HTERT RPE-1 (cell line): ENCODE data around the gene APLP2.
"Not testable (repeated sequence)": the region's sequence is repeated elsewhere in the genome, so short reads cannot be mapped to it uniquely, and the experiment has no call there.

ENCODE experiments used
- in situ Hi-C: fragments of 300-500 bp; cut with MboI; formaldehyde crosslinking; loops from 4 replicates; pipeline ENCODE4 v1.14.3; 2020; ENCODE audit warnings: low sequenced_read_pairs

The APLP2 gene

DNA sequence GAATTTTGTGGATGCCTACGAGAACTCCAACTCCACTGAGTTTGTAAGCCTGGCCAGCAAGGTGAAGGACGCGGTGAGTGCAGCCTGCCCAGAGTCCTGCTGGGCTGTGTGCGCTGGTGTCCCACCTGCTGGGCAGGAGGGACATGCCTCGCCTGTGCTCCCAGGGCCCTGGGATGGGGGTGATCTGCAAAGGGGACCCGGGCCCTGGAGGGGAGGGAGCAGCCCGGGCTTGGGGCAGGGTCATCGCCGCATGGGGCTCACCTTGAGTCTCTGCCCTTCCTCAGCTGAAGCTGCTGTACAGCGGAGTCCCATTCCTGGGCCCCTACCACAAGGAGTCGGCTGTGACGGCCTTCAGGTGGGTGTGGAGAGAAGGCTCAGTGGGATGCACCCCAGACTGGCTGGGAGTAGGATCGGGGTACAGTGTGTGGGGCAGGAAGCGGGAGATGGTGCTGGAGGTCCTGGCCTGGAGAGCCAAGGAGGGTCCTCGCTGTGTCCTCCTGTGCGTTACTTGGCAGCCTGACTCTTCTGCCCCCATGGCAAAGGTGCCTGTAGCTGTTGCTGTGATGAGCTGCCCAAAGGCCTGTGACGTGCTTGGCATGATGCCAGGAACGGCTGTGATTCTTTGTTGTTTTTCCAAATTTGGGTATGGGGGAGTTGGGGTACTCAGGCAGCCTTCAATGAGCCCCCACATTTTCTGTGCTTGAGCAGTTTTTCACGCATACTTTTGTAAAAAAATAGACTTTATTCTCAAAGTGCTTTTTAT, 119.1 kb downstream of the APLP2 start:
- in situ Hi-C loops: no loop called here

DNA sequence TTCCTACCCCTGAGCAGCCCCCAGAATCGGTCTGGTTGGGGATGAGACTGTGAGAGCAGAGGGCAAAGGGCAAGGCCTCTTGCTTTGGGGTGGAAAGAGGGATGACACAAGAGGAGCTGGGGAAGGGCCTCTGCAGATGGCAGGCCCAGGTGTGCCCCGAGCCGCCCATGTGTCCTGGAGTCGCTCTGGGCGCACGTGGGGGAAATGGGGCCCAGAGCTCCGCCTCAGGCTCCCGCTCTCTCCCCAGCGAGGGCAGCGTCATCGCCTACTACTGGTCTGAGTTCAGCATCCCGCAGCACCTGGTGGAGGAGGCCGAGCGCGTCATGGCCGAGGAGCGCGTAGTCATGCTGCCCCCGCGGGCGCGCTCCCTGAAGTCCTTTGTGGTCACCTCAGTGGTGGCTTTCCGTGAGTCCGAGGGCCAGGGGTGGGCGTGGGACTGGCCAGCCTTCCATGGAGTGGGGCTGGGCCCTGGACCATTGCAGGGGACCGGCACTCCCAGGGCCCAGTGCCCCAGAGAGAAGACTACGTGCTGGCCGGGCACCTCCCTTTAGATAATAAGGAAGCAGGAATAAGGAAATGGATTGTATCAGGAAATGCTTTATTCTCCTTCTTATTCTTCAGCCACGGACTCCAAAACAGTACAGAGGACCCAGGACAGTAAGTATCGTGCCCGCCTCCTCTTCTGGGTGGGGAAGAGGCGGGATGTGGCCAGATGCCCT, 120.0 kb downstream of the APLP2 start:
- in situ Hi-C loops: no loop called here

DNA sequence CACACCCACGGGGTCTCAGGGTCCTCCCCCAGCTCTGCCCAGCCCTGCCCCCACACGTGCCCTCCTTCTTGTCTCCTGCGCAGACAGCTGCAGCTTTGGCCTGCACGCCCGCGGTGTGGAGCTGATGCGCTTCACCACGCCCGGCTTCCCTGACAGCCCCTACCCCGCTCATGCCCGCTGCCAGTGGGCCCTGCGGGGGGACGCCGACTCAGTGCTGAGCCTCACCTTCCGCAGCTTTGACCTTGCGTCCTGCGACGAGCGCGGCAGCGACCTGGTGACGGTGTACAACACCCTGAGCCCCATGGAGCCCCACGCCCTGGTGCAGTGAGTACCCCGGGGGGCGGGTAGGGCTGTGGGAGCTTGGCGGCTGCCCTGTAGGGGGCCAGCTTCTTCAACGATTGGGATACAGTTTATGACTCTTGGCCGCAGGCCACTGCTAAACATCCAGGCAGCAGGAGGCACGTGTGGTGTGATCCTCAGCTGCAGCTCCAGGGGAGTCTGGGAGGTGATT, 120.7 kb downstream of the APLP2 start:
- in situ Hi-C loops: no loop called here

DNA sequence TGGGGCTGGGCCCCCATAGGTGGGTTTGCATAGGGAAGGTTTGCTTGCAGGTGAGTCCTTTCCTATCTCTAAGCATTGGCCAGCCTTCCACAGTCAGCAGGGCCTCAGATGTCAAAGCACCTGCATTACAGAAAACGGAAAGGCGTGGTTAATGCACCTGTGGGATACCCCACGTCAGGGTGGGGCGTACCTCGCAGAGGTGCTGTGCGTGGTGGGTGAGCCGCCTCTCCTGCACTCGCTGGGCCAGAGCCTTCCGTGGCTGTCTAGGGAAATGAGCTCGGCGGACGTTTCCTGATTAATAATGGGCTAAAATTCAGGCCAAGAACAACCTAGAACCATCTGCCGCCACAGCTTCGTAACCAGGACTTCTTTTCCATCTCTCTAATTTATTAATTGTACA, 122.2 kb downstream of the APLP2 start:
- in situ Hi-C loops: no loop called here

DNA sequence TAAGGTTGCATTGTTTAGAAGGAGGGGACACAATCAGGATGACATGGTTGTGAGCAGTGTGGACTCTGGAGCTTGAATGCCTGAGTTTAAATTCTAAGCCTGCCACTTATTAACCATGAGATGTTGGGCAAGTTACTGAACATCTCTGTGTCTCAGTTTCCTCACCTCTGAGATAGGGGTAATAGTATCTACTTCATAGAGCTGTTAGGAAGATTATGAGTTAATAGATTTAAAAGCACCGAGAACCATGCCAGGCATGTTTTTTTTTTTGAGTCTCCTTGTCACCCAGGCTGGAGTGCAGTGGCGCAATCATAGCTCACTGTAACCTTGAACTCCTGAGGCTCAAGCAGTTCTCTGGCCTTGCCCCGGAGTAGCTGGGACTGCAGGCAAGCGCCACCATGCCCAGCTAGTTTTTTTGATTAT, 123.2 kb downstream of the APLP2 start:
- in situ Hi-C loops: no loop called here

DNA sequence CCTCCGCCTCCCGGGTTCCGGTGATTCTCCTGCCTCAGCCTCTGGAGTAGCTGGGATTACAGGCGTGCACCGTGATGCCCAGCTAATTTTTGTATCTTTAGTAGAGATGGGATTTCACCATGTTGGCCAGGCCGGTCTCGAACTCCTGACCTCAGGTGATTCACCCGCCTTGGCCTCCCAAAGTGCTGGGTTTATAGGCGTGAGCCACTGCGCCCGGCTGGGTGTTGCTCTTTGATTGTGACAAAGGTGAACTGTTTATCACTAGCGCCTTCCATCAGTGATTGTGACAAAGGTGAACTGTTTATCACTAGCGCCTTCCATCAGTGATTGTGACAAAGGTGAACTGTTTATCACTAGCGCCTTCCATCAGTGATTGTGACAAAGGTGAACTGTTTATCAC, 123.9 kb downstream of the APLP2 start:
- in situ Hi-C loops: not testable (repeated sequence)
